GM21447 (cell line): ENCODE measurements around the gene IZUMO4.

Experiments used
- ATAC-seq: cut with Tn5 transposase; IDR thresholded peaks from one replicate; pipeline ENCODE4 v1.9.1; 2021; ENCODE audit not compliant: unreplicated experiment

IZUMO4 gene, protein sequence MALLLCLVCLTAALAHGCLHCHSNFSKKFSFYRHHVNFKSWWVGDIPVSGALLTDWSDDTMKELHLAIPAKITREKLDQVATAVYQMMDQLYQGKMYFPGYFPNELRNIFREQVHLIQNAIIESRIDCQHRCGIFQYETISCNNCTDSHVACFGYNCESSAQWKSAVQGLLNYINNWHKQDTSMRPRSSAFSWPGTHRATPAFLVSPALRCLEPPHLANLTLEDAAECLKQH

GRCh38 chr19:2096480-2097202 is at the start of gene IZUMO4:
Gene IZUMO4 (plus strand): TSS chr19:2096915. CDS start chr19:2096946, 31 bp downstream.
- ATAC-seq, result peak; percentile 52

DNA sequence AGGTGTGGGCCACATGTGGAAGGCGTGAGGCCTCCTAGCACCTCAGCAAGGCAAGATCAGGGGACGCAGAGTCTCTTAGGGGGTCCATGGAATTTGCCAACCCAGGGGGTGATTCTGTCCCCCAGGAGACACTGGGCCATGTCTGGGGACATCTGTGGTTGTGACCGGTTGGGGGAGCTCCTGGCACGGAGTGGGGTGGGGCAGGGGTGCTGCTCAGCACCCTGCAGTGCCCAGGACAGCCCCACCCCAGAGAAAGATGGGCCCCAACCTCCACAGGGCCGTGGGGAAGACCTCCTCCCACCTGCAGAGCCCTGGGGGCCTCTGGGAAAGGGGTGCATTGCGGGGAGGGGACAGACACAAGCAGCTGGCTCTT is 49.7 kb upstream of the IZUMO4 start:
- ATAC-seq, result no peak

- no peak for ATAC-seq
Observed at GRCh38 chr19:2047449-2048103, 49.1 kb upstream of the IZUMO4 start.

- ATAC-seq, result no peak
Observed at GRCh38 chr19:2048104-2048958, 48.4 kb upstream of the IZUMO4 start.

GRCh38 chr19:2048959-2049740 is 47.6 kb upstream of the IZUMO4 start:
- no peak for ATAC-seq

GRCh38 chr19:2049741-2050348 is 46.9 kb upstream of the IZUMO4 start:
- ATAC-seq, result no peak

- no peak for ATAC-seq
Observed at GRCh38 chr19:2050349-2050990, 46.2 kb upstream of the IZUMO4 start.

DNA sequence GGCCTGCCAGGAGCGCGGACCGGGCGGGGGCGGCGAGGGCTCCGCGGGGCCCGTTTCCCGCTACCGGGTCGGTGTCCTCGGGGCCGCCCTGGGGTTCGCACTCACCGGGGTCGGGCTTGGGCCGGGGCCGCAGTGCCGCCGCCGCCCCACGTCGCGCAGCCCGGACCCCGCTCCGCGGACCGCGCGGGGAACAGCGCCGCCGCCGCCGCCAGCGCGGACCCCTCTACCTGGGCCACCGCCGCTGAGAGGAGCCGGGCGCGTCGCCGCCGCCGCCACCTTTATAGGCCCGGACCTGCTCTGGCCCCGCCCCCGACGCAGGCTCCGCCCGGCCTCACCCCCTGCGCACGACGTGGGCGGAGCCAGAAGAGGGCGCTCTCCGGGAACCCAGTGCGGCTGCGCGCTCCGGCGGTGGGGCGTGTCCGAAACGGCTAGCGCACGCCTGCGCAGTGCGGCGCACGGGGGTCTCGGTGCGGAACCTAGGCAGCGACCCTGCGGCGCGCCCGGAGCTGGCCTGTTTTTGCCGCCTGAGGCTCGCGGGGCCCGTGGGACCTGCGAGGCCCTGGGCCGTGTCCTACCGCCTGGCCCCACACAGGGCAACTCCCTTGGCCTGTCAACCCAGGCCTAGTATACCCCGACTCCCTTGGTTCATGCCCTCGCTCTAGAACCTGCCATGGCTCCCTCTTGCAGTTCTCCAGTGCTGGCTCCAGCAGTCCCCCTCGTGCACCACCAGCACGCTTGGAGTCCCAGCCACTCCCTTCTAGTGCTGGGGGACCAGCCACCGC is 45.5 kb upstream of the IZUMO4 start, which contains the start of gene MKNK2:
MKNK2 (minus strand) TSS at position 254 of the 782 bp plus-strand sequence. CDS start 393 bp downstream, outside the sequence.
- peak; percentile 28 for ATAC-seq

- no peak for ATAC-seq
Observed at GRCh38 chr19:2051773-2052704, 44.7 kb upstream of the IZUMO4 start.

DNA sequence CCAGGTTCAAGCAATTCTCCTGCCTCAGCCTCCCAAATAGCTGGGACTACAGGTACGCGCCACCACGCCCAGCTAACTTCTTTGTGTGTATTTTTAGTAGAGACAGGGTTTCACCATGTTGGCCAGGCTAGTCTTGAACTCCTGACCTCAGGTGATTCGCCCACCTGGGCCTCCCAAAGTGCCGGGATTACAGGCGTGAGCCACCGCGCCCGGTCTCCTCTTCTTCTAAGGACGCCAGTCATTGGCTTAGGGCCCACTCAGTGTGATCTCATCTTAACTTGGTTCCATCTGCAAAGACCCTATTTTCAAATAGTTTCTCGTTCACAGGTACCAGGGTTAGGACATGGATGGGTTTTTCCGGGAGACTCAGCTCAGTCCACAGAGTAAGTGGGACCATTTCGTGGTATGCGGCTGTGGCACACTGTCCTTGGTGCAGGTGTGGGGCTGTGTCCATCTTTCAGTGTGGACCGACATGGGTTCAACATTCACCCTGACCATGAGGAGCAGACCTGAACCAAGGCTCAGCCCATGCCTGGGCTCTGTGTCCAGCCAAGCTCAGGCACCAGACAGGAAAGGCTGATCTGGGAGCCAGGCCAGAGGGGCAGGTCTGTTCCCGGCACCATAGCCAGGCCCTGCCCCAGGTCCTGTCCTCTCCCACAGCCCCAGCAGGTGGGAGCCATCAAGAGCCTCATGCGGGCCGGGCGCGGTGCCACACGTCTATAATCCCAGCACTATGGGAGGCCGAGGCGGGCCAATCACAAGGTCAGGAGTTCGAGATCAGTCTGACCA is 42.9 kb upstream of the IZUMO4 start:
- ATAC-seq, result no peak

DNA sequence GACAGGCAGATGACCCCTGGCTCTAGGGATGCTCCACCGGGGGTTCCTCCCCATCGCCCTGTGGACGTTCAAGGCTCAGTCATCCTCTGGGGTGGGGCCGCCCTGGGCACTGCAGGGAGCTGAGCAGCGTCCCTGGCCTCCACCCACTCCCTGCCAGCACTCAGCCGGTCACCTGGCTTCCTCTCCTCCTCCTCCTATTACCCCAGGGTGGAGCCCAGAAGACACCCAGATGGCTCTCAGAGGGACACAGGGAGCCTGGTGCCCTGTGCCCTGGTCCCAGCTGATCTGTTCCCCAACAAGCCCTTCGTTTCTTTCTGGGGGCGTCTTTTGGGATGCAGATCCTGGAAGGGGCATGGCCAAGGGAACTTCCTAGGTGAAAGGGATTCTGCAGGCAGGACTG is 42.0 kb upstream of the IZUMO4 start:
- ATAC-seq, result no peak

DNA sequence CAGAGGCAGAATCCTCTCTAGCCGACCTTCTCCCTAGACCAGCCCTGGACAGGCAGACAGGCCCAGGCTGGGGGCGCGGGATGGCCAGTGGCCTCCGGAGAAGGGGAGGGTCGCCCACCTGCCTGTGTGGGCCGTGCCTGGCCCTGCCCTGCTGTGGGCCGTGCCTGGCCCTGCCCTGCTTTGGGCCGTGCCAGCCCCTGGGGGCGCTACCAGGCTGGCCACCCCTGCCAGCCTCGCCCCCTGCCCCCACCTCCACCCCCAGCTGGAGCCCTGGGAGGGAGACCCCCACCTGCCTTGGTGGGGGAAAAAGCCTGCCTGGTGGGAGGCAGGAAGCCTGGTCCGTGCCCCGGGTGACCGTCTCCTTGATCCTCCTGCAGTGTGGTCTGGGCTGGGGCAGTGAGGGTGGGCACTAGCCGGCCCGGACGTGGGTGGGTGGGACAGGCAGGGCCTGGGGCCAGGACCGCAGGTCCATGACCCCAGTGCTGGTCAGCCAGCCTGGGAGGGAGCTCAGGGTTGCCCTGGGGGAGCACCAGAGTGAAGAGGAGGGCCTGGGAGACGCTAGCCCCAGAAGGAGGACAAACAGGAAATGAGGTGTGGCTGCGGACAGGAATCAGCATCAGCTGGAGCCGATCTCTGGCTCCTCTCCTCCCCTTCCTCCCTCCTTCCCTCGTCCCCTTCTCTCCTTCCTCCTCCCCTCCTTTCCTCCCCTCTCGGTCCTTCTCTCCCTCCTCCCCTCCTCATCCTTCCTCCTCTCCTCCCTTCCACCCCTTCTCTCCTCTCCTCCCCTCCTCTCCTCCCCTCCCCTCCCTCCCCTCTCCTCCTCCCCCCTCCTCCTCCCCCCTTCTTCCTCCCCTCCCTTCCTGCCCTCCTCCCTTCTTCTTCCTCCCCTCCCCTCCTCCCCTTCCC is 40.5 kb upstream of the IZUMO4 start:
- ATAC-seq, result no peak

- ATAC-seq, result no peak
Observed at GRCh38 chr19:2056837-2057192, 39.9 kb upstream of the IZUMO4 start.

DNA sequence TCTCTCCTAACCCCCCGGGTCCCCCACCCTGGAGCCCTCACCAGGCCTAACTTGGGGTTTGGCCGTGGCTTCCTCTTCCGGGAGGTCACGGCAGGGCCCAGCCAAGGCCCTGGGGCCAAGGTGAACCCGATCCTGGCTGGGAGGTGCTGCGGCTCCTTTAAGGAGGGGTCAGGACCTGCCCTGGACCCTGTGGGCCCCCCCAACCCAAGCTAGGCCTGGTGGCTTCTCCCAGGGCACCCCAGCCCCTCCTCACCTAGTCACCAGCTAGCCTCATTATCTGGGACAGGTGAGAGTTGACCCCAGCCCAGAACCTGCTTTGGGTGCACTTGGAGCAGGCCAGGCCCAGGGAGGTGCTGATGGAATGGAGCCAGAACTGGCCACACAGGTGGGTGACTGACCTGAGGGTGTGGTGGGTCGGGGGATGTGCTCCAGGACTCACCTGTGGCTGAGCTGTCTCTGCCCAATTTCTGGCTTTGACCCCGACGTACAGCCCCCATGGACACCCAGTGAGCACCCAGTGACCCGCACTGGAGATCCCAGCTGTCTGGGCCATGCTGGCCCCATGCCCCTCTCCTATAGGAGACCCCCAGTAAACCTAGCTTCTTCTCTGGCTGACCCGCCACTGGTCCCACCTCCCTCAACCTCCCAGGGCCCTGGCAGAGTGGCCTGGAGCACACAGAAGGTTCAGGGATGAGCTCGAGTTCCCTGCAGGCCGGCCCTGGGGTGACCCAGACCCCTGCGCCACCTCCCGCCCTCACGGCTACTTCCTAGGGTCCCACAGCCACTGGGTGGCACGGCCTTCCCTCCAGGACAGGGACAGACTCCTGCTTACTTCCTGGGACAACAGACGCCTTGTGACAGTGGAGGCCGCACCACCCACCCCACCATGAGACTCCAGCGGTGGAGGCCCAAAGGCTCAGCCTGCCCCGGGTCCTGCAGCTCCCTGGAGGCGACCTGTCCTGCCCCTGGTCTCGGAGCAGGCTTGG is 38.9 kb upstream of the IZUMO4 start:
- no peak for ATAC-seq
